HG02759 (cell line): ENCODE data around the gene EYA3.
"Not testable (repeated sequence)": the region's sequence is repeated elsewhere in the genome, so short reads cannot be mapped to it uniquely, and the experiment has no call there.

Experiments used
- ATAC-seq: cut with Tn5 transposase; IDR thresholded peaks from one replicate; pipeline ENCODE4 v1.9.1; 2021; ENCODE audit warnings: mild to moderate bottlenecking, moderate library complexity; ENCODE audit not compliant: unreplicated experiment

EYA3 gene

DNA sequence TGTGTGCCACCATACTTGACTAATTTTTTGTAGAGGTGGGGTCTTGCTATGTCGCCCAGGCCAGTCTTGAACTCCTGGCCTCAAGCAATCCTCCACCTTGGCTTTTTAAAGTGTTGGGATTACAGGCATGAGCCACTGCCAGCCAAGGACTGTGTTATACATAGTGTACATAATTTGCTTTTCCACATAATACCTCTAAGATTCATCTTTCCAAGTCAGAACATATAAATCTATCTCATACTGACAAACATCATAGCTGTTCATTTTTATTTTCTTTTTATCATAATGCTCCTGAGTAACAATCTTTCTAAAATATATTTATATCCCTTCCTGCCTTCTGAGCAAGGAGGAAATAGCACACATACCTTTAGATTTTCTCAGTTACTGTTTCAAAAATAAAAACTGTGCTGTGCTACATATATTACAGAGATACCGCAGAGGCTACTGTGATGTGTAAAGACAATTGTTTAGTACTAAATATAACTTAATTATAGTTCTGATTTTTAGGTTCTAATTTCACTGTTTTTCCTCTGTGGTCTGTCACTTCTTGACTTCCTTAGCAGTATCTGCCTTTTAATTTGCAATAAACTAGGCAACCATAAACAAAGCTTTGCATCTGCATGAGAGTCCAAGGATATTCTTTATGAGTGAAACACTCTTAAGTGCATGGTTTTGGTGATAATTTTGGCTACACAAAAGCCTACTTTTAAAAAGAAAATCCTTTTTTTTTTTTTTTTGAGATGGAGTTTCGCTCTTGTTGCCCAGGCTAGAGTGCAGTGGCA is 59.3 kb downstream of the EYA3 start:
- no peak for ATAC-seq

- ATAC-seq = no peak
These were observed 60.8 kb downstream of the EYA3 start for GRCh38 chr1:28027660-28028059.

DNA sequence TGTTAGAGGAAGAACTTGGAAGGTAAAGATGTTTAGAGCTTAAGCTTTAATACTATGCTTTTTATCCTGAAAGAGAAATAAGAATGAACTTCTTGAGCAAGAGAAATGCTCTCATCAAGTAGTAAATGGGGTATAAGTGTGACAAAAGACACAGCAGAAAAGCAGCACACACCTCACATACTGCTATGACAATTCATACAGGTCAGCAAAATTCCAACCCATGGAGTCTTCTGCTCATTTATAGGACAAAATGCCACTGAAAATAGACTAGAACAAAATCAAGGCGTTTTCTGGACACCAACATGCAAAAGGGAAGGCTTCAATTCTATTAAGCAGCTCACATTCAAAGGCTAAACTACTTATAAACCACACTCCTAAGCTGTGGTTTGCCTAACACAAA is 61.2 kb downstream of the EYA3 start:
- ATAC-seq = no peak

- ATAC-seq = no peak
These were observed 62.1 kb downstream of the EYA3 start for GRCh38 chr1:28026329-28026728.

DNA sequence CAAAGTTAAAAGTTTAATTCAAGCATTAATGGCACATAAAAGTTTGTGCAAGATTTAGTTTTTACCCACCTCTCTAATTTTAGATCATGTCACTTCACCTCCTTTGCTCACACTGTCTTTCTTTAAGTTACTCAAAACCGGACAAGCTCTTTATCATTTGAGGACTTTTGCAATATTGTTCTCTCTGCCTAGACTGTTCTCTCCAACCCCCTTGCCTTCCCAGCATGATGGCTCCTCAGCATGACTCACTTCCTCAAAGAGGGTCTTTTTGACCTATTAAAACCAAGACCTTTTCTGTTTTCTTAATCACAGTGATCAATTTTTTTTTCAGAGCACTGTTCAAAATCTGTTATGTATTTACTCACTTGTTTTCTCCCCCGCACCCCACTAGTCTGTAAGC is 67.3 kb downstream of the EYA3 start:
- no peak for ATAC-seq

DNA sequence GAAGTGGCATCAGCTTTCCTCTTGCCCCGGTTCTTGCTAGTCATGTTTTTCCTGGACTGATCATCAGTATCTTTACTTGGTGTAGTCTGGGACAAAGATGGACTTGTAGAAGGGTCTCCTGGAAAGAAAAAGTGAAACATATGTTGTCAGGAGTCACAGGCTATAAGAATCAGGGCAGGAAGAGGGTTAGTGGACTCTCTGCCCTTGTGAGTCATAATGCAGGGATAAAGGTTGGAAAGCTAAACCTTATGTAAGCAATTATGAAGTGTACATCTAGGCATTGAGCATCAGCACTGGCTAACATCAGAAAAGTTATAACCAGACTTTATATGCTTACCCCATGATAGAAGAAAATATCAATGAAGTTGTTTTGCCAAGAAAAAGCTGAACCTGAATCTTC is 77.4 kb downstream of the EYA3 start:
- no peak for ATAC-seq

- not testable (repeated sequence) for ATAC-seq
These were observed 85.3 kb downstream of the EYA3 start for GRCh38 chr1:28003117-28003516.

GRCh38 chr1:28002600-28002999 is 85.8 kb downstream of the EYA3 start:
- no peak for ATAC-seq

DNA sequence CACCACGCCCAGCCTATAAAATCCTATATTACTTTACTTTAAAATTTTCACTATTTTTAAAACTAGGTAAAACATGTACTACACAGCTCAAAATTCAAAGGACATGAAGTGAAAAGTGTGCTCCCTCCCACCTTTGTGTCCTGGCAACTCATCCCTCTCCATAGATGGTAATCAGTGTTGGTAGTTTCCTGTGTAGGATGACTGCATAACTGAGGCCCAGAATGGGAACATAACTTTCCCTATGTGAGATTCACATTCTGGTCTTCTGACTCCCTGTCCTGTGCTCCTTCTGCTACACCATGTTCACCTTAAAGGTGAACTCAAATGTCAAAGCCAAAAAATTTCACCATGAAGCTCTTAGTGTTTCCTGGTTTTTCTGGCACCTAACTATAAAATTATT is 89.4 kb downstream of the EYA3 start:
- ATAC-seq = no peak

DNA sequence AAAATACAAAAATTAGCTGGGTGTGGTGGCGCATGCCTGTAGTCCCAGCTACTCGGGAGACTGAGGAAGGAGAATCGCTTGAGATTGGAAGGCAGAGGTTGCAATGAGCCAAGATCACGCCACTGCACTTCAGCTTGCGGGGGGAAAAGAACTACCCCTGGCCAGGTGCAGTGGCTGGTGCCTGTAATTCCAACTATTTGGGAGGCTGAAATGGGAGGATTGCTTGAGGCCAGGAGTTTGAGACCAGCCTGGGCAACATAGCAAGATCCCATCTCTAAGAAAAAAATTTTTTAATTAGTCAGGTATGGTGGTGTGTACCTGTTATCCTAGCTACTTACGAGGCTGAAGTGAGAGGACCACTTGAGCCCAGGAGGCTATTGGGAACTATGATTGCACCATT is 93.9 kb downstream of the EYA3 start:
- not testable (repeated sequence) for ATAC-seq

- no peak for ATAC-seq
These were observed 94.3 kb downstream of the EYA3 start for GRCh38 chr1:27994060-27994459.

DNA sequence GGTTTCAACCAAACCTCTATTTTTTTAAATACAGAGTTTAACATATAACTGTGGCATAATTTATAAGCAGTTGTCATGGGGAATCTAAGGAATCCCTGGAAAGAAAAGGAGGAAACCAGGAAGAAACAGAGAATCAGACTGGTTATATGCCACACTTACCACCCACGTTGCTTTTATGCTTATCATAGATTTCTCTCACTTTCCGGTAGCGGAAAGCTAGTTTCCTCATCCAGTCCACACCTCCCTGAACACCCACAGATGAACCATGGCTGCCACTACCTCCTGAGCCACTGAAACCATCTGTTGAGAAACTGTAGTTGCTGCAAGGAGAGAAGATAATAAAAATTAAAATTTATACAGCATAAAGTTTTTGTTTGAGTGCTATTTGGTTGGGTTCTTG is 95.2 kb downstream of the EYA3 start:
- ATAC-seq = no peak

DNA sequence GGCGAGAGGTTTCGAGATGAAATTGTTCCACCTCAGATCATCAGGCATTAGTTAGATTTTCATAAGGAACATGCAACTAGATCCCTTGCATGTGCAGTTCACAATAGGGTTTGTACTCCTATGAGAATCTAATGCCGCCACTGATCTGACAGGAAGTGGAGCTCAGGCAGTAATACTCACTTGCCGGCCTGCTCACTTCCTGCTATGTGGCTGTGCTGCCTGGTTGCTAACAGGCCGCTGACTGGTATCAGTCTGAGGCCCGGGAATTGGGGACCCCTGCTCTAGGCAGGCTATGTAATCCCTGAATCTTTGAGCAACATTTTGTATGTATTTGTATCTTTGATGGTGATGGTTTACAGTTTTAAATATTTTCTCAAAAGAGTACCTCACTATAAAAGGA is 96.1 kb downstream of the EYA3 start:
- ATAC-seq = no peak

DNA sequence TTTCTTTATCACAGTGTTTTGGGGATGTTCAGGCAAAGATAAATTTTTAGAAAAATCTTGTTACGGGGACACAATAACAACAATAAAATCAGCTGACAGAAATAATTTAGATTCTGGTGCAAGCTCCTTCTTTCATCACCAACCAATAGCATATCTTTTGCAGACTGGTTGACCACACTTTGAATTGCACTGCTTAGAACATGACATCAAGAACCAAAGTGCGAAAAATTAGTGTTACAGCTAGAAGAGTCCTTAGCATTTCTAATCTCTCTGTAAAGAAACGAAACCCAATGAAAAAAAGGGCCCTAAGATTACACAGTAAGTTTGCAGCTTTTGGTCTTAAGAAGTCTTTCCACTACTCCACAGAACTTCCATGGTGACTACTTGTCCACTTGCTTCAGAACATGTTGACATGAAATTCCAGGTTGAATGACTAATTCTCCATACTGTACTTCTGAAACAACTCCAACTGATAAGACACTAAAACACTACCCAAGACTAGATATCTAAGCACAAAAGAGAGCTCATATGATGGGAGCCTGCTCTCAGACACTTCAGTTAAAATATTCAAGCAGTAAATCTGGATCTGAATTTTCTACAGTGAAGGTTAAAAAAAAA is 97.4 kb downstream of the EYA3 start:
- ATAC-seq = no peak

GRCh38 chr1:27981145-27981544 is 107.3 kb downstream of the EYA3 start:
- no peak for ATAC-seq

GRCh38 chr1:27980216-27980845 is 108.1 kb downstream of the EYA3 start:
- ATAC-seq = no peak

DNA sequence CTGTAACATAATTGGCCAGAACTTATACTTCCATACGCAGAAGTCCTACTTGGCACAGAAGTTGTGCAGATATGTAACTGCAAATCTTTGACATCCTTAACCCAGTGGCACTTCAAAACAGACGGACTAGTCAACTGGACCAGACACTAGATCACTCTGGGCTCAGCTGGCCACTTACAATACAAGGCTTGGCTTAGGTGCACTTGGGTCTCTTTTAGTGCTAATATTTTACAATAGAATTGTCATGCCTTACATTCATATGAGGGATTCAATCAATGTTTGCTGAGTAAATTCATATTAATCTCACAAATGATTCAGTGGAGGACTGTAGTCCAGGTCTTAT is 108.6 kb downstream of the EYA3 start:
- ATAC-seq = no peak

DNA sequence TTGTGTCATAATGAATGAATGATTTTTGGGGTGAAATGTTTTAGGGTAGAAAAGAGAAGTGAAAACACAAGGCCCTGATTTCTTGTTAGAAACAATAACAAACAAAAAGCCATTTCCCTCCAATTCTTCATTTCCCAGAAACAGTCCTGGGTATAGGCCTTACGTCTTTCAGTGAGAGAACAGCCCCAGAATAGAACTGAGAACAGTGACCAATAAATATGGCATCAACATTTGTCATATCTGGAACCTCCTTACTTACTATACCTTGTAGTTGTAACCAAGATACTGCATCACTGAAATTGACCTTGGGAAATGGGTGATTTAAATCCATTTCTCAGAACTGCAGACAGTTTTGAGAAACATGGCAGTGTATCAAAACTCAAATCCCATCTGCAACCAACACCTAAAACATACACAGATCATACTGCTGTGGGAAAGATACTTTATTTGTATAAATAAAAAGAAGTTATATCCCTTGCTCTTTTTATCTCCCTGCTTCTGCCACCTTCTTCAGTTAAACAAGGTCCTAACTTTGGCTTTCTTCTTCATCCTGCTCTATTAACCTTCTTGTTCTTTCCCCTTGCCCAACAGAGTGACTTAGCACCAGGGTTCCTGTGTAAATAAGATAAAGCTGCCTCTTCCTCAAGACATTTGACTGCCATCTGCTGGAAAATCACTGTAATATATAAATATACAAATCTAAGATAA is 109.1 kb downstream of the EYA3 start:
- ATAC-seq = no peak

GRCh38 chr1:27974417-27974781 is 114.0 kb downstream of the EYA3 start:
- ATAC-seq = no peak

DNA sequence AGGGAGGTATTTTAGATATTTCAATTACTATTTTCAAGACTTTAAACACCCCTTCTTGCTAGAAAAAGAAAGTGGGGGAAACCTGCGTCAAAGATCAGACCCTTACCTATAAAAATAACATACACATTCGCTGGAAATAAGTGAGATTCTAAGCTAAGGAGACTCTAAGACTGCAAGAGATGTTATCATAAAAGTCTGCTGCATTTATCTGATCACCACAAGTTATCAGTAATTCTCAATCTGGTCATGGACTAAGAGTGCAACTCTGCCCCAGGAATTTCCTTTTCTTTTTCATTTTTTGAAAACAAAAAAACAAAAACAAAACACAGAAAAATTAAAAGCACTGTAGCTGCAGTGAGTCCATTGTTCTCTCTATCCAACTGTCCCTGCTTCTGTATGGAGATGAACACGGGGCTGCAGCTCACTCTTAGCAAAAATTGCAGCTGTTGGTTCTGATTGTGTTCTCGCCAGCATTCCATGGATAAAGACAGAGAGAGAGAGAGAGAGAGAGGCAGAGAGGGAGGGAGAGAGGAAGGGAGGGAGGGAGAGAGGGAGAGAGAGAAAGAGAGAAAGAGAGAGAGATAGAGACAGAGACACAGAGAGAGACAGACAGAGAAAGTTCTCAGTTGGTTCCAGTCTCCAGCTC is 114.5 kb downstream of the EYA3 start:
- no peak for ATAC-seq

DNA sequence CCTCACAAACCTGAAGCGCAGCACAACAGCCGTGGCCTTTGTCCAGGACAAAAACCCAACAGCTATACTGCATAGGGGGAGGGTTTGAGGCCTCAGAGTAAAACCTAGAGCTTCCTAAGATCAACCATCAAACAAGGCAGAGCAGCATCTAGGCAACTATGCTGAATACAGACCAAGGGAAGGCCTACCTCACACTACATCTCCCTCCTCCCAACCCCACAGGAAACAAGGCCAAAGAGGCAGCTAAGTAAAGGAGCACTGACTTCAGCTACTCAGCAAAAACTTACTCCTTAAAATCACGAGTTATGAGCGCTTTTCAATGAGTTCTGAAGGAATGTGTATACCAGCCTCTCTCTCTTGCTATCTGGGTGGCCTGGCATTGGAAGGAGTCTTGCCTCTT is 116.3 kb downstream of the EYA3 start:
- ATAC-seq = no peak
